Activated CD4-positive, CD25-positive, alpha-beta regulatory T cell treated with anti-CD3 and anti-CD28 coated beads, Interleukin-2, amount 50 U/mL, for 16 hours (primary cell): ENCODE data around the gene TAOK3.
"Not testable (repeated sequence)": the region's sequence is repeated elsewhere in the genome, so short reads cannot be mapped to it uniquely, and the experiment has no call there.

Experiments used
- DNase-seq: peaks from one replicate; pipeline ENCODE4 v3.0.0-alpha.2; 2020; ENCODE audit warnings: low read depth, low spot score

TAOK3 gene

DNA sequence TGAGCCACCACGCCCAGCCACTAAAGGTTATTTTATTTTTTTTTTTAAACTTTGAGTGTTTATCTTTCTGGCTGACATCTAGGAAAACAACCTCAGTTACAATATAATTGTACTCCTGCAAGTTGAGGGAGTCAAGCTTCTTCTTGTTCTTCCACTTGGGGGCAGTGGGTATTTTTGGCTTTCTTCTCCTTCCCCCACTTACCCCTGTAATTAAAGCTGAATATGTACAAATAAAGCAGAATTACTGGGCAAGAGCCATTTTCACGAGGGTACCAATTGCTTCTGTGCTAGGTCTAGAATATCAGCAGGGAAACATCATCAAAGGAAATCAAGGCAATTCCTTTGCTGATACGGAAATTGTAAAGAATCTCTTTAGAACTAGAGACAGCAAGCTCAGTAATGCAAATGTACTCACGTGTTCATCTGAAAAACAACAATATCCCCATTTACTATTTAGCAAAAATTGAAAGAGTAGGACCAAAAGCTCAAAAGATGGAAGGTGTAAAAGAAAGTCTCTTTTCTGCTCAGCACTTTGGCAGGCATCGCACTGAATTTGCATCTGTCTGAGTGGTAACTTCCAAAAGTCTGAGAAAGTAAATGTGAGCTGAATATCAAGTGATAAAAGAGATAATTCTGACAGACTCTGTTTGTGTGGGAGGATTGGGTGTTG is 72.8 kb downstream of the TAOK3 start:
- DNase-seq: no peak

DNA sequence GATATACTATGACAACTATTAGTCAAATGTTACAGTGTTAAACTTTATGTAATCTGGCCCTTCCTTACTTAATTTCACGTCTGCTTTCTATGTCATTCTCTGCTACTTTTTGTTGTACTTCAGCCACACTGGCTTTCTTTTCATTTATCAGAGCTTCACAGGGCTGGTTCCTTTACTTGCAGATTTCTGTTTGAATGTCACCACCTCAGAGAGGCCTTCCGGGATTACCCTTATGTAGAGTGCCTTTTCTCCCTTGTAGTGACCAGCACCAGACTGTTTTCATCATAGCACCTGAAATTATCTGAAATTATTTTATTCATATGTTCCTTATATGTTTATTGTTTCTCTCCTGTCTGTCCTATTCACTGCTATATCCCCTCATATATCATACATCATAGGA is 75.4 kb downstream of the TAOK3 start:
- DNase-seq: no peak

DNA sequence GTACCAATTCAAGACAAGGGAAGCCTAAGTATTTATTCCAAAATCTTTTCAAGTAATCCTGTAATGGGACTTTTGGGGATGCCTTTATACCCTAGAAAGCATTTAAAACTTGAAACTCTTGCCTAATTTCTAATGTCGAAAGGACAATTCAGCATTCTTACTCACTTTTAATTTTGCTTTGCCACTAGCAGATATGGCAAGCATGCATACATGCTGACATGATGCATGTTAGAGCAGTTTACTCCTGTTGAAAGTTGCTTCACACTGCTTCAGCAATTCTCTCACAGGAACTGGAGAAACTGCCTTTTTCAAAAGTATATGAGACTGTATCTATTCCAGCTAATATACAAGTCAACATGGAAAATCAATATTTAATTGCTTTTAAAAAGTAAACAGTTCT is 79.9 kb downstream of the TAOK3 start:
- no peak for DNase-seq

DNA sequence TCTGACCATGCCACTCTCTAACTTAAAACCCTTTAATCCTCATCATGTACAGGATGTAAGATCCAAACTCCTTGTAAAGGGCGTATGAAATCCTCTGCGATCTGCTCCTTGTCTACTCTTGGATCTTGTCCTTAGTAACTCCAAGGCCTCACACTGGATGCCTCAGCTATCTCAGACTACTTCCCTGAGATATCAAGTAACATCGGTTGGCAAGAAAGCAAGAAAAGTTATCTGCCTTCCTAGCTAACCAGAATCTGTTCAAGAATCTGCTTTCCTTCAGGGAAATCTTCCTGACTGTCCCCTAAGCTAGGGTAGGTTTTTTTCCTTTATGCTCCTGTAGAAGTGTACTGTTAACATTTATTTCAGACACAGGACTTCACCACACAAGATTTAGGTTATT is 82.6 kb downstream of the TAOK3 start:
- no peak for DNase-seq

DNA sequence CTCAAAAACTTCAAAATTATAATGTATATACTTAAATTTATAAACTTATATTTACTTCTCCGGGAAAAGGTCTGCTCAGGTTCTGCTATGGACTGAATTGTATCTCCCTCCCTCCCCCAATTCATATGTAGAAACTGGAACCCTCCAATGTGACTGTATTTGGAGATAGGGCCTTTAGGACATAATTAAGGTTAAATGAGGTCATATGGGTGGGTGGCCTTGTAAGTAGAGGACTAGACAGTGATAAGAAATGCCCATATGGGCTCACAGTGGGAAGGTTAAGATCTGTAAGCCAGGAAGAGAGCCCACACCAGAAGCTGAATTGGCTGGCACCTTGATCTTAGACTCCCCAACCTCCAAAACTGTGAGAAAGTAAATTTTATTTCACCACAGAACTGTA is 84.5 kb downstream of the TAOK3 start:
- no peak for DNase-seq

DNA sequence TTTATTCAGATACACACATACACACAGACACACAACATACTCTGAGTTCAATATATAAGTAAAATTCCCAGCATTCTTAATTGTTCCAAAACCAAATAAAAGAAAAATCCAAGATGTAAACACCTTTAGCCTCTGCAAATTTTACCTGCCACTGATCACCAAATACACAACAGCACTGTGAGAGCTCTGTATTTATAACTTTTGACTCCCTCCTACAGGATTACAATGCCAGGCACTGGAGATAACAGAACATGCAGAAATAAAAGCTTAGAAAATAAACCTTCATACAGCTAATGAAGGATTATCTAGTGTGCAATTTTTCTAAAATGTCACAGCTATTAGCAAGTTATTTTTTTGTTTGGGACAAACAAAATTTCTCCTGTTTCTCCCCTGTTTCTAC is 85.0 kb downstream of the TAOK3 start:
- DNase-seq: no peak

DNA sequence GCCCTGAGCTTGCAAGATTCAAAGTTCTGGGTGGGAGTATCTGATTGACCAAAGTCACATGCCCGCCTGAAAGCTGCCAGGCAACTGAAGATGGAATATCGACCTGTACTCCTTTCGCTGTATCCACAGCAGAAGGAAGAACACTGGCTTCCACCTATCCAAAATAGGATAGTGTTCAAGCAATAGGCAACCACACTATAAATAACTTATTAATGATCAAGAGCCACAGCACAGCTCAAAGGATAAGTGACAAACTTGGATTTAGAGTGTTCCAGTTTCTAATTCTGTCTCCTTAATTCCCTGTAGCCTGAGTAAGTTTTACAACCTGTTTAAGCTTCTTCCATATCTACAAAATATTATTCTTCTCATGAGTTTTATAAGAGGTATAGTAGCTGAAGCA is 89.9 kb downstream of the TAOK3 start:
- no peak for DNase-seq

DNA sequence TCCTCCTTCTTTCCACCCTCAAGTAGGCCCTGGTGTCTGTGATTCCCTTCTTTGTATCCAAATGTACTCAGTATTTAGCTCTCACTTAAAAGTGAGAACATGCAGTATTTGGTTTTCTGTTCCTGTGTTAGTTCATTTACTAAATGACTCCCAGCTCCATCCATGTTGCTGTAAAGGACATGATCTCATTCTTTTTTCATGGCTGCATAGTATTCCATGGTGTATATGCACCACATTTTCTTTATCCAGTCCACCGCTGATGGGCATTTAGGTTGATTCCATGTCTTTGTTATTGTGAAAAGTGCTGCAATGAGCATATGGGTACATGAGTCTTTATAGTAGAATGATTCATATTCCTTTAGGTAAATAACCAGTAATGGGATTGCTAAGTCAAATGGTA is 94.4 kb downstream of the TAOK3 start:
- DNase-seq: not testable (repeated sequence)

DNA sequence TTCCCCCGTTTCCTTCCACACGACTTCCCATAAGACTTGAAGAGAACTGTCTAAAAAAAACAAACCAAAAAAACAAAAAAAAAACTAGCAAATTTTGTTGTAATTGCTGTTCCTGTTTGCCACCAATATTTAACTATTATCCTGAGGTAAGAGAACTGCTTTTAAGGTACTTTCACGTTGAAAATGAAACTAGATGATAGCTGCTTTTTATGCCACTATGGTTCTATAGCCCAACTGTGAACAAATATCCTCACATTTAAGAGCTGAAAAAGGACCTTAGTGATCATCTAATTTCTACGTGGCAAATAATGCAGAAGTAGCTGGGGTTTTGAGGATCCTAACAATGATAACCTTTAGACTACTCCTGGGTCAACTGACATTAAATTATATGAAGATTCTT is 98.6 kb downstream of the TAOK3 start:
- DNase-seq: no peak

DNA sequence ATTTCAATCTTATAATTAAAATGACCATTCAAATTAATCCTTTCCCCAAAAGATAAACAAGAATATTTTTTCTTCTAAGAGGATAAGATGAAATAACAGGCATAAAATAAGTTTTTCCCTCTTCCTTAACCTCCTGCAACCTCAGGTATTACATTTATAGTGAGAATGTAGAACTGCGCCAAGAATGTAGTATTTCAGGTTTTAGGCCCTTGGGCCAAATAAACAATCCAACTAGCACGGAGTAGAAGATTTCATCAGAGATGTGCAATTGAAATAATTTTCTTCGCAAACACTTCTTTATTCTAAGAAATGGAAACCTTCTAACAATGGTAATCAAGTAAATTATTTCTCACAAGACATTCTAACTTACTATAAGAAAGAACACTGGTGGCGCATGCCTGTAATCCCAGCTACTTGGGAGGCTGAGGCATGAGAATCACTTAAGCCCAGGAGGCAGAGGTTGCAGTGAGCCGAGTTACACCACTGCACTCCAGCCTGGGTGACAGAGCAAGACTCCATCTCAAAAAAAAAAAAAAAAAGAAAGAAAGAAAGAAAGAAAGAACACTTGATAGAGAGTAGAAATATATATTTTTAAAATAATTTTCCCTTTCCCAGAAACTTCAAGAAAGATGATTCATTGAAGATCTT is 100.8 kb downstream of the TAOK3 start:
- no peak for DNase-seq

DNA sequence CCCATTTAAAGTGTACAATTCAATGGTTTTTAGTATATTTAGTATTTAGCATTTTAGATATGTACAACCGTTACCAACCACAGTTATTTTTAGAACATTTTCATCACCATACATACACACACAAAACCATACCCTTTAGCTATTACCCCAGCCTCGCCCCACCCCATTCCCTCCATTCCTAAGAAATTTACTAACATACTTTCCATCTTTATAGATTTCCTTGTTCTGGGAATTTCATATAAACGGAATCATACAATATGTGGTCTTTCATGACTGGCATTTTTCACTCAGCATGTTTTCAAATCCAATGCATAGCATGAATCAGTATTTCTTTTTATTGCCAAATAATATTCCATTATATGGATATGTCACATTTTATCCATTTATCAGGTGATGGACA is 101.5 kb downstream of the TAOK3 start:
- DNase-seq: no peak

DNA sequence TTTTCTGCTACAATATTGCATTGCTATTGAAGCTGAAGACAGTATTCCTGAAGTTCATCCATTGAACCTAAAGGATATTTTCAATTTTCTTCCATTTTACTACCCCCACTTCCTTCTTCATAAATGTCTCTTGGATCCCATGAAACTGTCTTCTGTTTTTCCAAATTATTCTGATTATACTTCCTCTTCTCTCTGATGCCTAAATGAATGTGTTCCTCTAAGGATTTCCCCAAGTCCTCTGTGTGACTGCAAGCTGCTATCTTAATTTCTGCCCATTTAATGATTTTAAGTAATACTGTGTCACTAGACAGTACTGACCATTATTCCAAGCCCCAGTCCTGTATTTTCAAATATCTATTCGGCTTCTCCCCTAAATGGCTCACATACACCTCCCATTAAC is 102.9 kb downstream of the TAOK3 start:
- DNase-seq: no peak

DNA sequence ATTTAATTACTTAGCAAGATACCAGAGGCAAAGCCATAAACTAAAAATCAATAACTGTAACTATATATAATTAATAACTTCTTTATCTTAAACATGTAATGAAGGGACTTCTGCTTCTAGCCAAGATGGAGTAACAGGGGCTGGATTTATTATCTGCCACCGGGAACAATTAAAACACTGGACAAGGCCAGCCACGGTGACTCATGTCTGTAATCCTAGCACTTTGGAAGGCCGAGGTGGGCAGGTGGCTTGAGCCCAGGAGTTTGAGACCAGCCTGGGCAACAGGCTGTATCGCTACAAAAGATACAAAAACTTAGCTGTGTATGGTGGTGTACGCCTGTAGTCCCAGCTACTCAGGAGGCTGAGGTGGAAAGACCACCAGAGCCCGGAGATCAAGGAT is 113.6 kb downstream of the TAOK3 start:
- no peak for DNase-seq

DNA sequence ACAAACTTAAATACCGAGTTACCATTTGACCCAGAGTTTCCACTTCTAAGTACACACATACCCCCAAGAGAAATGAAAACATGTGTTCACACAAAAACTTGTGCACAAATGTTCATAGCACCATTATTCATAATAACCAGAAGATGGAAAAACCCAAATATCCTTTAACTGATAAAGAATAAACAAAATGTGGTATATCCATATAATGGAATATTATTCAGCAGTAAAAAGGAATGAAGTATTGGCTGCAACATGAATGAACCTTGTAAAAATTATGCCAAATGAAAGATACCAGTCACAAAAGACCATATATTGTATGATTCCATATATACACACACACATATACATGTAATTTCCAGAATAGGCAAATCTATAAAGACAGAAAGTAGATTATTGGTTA is 116.4 kb downstream of the TAOK3 start:
- no peak for DNase-seq

DNA sequence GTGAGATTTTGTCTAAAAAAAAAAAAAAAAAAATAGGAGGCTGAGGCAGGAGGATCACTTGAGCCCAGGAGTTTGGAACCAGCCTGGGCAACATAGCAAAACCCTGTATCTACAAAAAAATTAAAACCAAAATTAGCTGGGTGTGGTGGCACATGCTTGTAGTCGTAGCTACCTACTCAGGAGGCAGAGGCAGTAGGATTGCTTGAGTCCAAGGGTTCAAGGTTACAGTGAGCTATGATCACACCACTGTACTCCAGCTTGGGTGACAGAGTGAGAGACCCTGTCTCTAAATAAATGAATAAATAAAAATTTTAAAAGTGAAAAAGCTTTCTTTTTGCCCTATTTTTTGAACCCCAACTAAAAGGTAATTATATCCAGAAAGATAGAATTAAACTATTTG is 123.2 kb downstream of the TAOK3 start:
- no peak for DNase-seq

DNA sequence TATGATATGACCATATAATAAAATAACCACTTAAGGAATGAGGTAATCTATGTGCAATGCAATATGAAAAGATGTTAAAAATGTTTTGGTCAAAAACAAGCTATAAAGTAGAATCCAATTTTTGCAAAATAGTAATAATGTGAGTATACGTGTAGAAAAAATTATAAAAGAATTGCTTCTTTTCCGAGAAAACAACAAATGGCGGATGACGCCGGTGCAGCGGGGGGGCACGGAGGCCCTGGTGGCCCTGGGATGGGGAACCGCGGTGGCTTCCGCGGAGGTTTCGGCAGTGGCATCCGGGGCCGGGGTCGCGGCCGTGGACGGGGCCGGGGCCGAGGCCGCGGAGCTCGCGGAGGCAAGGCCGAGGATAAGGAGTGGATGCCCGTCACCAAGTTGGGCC is 126.8 kb downstream of the TAOK3 start:
- DNase-seq: not testable (repeated sequence)

DNA sequence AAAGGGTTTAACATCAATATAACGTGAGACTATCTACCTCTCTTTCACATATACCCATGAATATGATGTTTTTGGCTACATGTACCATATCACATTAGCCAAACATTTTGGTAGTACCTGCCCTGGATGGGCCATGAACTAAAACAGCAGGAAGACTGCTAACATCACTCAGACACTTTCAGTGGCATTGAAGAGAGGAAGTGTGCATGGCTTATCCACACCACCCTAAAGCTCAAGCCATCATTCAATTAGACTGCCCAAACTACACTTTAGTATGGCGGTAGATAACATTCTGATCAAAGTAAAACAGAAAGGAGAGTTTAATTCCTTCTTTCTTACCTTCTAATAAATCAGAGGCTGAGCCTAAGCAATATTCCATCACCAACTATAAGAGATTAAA is 133.8 kb downstream of the TAOK3 start:
- no peak for DNase-seq

DNA sequence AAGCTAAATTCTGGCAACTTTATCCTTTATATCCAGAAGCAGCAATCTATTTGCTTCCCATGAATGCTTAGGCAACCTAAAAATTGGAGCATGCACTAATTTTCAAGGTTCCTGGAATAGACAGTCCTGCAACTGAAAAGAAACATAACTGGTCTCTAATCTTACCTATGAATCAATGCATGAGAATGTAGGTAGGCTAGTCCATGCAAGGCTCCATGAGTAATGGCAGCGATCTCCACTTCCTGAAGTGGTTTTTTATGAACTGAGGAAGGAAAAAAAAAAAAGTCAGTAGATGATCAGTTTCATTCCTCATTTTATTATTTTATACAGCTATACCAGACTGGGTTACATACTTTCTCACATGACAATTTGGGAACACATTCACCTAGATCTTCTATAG is 134.8 kb downstream of the TAOK3 start:
- DNase-seq: no peak

DNA sequence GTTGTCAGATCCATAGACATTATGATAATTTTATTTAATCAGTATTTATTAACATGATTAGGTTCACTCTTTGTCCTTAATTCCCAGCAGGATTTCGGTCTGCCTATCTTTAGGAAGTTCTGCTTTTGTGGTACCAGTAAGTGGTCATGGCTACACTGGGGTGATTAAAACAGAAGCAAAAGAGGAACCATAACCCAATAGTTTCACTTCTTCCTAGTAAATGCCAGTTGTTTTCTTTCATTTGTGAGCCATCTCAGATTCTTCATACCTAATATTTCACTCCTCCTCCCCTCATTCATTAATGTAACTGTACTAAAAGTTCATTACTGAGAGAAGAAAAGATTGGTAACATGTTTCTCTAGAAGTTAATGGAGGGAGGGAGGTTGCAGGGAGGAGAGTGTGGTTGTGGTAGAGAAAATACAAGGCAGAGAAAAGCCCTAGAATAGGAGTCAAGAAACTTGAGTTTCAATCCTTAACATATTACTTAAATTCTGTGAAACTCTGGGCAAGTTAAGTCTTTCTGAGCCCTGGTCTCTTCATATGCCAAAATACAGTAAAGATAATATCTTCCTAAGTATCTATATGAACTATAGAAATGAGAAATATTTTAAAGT is 135.5 kb downstream of the TAOK3 start:
- no peak for DNase-seq

DNA sequence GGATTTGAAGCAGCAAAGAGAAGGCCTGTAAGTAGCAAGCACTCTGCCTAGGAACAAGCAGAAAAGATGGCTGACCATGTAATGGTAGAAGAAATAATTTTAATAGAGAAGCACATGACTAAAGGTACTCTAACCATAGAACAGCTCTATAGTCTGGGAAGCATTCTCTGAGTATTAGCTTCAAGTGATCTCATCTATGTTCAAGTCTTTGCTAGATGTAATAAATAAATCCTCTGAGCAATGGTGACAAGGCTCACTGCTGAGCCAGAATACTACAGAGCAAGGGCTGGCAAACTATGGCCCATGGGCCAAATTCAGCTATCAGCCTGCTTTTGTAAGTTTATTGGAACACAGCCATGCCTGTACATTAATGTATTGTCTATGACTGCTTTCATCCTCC is 152.0 kb downstream of the TAOK3 start:
- no peak for DNase-seq

DNA sequence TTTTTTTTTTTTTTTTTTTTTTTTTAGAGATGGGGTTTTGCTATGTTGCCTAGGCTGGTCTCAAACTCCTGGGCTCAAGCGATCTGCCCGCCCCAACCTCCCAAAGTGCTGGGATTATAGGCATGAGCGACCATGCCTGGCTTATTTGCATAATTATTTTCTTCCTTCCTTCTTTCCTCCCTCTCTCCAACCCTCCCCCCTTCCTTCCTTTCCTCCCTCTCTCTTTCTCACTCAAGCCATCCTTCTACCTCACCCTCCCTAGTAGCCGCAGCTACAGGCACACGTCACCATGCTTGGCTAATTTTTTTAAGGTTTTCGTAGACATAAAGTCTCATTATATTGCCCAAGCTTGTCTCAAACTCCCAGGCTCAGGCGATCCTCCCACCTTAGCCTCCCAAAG is 152.9 kb downstream of the TAOK3 start:
- DNase-seq: no peak

DNA sequence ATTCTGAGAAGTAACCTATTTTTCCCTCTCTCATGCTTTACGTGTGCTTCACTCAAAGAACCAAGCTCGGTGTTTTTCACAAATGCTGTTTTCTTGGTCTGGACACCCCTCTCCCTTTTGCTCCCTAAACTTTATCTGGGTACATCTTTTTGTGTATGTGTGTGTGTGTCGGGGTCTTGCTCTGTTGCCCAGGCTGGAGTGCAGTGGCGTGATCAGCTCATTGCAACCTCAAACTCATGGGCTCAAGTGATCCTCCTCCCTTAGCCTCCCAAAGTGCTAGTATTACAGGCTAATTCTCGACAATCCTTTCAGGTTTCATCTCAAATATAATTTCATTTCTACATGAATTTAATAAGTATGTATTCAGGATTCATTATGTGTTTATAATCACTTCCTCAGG is 153.6 kb downstream of the TAOK3 start:
- no peak for DNase-seq

DNA sequence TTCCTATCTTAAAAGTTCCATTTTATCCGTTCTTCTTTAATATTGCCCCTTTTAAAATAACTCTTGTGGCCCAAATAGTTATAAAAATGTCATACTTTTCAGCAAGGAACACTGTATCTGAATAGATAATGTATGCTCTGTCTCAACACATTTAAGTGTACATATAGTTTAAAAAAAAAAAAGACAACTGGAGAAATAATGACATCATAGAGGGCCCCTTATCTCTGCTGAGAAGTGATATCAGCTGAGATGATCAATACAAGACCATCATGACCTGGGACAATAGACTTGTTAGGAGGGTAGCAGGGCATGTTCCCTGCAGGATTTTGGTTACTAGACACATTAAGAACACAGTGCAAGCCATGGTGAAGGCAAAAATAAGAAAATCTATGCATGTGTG is 159.3 kb downstream of the TAOK3 start:
- DNase-seq: no peak
